Stimulated activated CD4-positive, alpha-beta T cell treated with anti-CD3 and anti-CD28 coated beads, Interleukin-12 subunit alpha, Interleukin-12 subunit beta, amount 100 ng/mL, for 48 hours (primary cell): ENCODE measurements around the gene MIPEP.
"Not testable (repeated sequence)": the region's sequence is repeated elsewhere in the genome, so short reads cannot be mapped to it uniquely, and the experiment has no call there.

Experiments used
- DNase-seq, 3 donors: peaks; one replicate each; pipeline ENCODE4 v3.0.0-alpha.2; 2020; ENCODE audit warnings: low read depth in 2 of 3, low spot score in 1 of 3

MIPEP gene

GRCh38 chr13:23888658-23889614 is at the start of gene MIPEP:
Gene MIPEP, minus strand, starts transcription at chr13:23889400. Its CDS starts 80 bp downstream, at chr13:23889320.
- DNase-seq = peak; percentile 85 to 90 (median 86)

DNA sequence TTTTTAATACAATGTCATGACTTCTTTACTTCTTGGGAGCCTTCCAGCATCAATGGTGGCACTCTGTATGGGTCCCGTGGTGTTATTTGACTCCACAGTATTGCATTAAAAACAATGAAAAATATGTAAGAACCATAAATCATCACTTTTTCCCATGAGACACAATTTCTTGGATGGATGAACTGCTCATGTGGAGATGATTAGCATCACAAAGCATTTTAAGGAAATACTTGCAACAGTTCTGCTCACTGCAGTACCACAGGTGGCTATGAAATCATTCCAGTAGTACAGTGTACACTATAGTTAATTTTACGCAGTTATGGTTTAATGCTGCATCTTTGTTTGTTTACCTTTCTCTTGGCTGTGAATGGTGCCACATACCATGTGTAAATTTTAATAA is 45.3 kb upstream of the MIPEP start:
- no peak for DNase-seq

DNA sequence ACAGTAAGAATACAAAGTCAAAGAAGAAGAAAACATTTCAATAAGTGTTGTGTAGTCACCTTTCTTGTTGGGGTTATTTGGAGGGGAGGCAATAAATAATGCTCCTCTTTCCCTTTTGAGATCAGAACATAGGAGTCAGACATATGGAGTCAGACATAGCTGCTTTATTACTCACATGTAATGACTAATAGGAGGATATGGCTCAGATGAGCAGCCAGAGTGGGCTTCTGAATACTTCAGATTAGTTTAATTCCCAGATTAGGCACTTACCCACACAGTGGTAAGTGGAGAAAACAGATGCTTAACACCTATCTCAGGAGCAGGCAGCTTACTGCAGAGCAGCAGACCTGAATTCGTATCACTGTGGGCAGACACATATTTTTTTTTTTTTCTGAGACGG is 39.8 kb upstream of the MIPEP start:
- no peak for DNase-seq

GRCh38 chr13:23923031-23923430 is 33.8 kb upstream of the MIPEP start:
- no peak for DNase-seq

DNA sequence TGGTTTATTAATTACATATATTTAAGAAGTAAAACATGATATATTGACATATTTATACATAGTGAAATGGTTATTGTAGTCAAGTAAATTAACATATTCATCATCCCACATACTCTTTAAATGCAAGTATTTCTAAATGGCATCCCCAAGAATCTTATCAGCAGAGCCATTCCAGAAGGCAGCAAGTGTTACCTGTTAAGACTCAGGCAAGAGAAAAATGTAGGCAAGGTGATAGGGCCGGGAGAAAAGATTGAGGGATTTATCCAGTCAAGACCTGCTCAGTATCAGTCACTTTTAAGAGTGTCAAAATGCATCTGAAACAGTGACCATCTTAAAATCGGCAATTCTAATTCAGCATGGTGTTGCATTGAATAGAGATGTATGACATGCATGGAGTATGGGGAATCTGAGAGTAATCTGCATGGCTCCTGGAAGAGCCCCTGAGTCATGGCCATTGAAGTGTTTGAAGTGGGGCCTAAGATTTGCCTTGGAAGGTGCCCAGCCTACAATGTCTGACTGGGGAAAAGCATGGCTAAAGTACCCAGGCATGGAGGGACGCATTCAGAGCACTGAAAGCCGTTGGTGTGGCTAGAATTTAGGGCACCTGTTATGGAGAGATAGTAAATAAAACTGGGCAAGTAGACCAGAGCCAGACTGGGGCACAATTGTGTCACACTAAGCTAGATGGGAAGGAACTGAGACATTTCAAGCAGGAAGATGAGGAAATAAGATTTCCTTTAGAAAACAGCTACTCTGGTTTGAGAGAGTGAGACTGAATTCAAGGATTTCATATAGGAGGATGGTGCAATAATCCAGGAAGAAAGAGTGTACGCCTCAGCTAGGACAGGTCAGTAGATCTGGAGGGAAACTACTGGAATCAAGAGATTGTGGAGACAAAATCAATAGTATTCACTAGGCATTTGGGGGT is 33.1 kb upstream of the MIPEP start:
- DNase-seq = no peak

GRCh38 chr13:23921451-23921888 is 32.3 kb upstream of the MIPEP start:
- DNase-seq = peak in 1 of 3 donors; percentile 53

- no peak for DNase-seq
Observed at GRCh38 chr13:23919006-23919405, 29.8 kb upstream of the MIPEP start.

DNA sequence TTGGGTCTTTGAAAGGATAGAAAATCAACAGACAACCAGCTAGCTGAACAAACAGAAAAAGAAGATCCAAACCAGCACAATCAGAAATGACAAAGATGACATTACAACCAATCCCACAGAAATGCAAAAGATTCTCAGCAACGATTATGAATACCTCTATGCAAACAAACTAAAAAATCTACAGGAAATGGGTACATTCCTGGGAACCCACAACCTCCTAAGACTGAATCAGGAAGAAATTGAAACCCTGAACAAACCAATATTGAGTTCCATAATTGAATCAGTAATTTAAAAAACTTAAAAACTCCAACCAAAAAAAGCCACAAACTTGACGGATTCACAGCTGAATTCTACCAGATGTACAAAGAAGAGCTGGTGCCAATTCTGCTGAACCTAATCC is 29.0 kb upstream of the MIPEP start:
- DNase-seq = no peak

DNA sequence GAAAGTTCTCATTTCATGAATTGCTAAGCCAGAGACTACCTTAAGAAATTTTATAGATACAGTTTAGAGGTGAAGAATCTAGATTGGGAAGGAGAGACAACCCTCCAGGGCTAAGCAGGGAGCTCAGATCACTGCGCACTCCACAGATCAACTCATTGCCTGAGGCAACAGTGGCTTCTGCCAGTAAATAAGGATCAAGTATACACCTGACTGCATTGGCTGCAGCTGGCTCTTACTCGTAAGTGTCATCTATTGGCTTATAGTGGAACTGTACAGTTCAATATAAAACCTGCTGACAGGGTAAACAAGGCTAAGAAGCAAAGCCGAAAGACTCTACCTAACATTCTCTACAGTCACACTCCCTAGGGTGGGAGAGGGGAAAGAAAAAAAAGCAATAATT is 26.1 kb upstream of the MIPEP start:
- DNase-seq = no peak

GRCh38 chr13:23912469-23912868 is 23.3 kb upstream of the MIPEP start:
- DNase-seq = no peak

DNA sequence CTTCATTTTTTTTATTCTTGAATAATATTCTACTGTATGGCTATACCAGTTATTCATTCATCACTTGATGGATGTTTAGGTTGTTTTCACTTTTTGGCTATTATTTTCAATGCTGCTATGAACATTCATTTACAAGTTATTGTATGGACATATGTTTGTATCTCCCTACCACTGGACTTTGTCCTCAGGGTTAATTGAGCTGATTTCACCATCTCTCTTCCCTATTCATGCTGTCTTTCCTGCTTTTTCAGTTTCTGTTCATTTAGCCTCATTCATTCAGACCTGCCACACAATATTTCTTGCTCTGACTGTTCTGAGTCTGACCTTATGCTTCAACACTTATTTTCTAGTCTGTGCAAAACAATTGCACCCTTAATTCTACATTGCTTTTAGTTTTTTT is 20.4 kb upstream of the MIPEP start:
- no peak for DNase-seq

GRCh38 chr13:23905766-23906165 is 16.6 kb upstream of the MIPEP start:
- no peak for DNase-seq

DNA sequence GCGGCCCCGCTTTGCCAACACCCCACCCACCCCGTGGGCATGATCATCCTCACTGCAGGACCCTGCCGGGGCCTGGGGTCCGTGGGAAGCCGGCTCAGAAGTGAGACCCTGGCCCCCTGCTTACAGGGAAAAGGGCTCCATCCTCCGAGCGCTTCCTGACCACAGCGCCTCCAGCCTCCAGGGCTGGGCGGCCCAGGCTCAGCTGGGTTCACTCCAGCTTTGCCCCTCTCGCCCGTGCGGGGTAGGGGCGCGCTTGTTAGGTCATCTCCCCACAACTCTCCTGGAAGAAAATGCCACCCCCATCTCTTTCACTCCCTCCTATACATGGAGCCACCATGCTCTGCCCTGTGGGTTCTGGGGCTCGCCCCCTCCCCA is 14.7 kb upstream of the MIPEP start:
- no peak for DNase-seq

DNA sequence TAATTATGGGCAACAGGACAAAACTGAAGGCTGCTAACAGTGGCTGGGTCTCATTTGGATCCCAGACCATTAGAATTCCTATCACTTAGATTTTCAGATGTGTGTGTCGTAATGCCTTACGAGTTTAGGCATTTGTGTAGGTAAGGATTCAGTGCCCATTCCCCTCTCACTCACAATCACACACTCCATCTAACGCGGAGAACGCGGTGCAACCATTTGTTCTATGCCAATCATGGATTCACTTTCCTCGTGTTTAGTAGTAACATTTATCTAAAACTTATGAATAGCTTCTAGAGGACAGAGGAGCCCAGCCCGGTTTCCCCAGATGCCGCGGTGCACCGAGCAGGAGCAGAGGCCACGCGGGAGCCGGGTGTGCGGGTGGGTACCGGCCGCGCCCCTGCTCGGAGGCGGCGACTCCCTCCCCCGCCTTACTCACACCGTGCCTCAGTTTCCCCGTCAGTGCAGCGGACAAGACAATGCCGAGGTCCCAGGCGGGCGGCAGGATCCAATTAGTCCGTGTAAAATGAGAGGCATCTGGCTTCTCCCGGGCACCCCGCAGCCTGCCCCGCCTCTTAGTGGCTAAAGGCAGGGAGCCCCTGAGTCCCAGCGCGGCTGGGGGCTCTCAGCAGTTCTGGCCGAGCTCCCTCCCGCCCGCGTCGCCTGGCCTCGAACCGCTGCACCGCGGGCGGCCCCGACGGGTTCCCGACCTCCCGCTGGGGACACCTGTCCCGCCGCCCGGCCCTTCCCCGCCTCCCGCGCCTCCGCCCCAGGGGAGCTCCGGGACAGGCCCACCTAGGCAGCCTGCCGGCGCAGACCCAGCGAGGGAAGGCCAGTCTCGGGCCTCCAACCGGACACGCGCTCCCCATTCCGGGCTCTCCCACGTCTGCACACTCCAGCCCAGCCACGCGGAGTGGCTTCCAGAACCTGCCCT is 14.0 kb upstream of the MIPEP start:
- DNase-seq = no peak

- DNase-seq = no peak
Observed at GRCh38 chr13:23901365-23901764, 12.2 kb upstream of the MIPEP start.

- DNase-seq = peak in 2 of 3 donors; percentile 17 to 18
Observed at GRCh38 chr13:23899555-23899954, 10.4 kb upstream of the MIPEP start.

GRCh38 chr13:23898101-23898500 is 8.9 kb upstream of the MIPEP start:
- DNase-seq = no peak

GRCh38 chr13:23897452-23897919 is 8.3 kb upstream of the MIPEP start, which contains the start of gene C1QTNF9B:
Gene C1QTNF9B, minus strand, starts transcription at chr13:23897502.
- DNase-seq = not testable (repeated sequence)

DNA sequence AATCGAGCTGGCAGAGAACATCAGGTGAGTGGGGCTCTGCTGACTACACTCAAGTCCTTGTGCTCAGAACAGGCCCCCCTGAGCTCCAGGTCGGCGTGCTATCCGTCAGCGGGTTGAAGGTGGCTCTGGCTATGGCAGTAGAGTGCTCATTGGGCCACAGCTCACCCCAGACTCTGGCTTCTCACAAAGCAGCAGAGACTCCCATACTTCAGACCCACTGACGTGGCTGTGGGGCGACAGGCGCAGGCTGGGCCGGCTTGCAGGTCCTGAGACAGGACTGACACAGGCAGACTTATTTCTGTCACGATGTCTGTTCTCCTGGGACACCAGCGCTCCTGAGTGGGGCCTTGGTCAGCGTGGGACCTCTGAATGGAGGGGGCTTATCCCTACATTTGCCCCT is 5.5 kb upstream of the MIPEP start:
- DNase-seq = not testable (repeated sequence)

DNA sequence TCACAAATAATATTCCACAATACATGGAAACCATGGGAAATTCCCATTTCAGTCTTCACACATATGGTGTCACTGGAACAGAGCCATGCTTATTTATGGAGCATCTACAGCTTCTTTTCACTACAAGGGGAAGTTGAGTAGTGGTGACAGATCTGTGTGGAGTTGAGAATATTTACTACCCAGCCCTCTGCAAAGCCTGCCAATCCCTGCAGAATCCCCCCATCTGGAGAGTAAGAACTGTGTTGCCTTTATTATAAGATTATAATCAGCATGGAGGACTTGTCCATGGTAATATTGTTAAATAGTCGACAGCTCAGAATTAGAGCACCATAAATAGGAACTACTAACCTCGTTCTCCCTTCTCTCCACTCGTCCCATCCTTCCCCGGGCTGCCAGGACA is 4.6 kb upstream of the MIPEP start:
- not testable (repeated sequence) for DNase-seq
